MM.1S (cell line): Measurements from ENCODE around the gene IQGAP1.

ENCODE experiments used
- CTCF ChIP-seq: fragments of 300-600 bp; sonication (generic); IDR thresholded peaks from 2 replicates; pipeline ENCODE4 v1.5.1; 2016; ENCODE audit warnings: antibody characterized with exemption, low read length, mixed read lengths
- EZH2 ChIP-seq: fragments of 300-600 bp; sonication (generic); optimal IDR thresholded peaks from 2 replicates; pipeline ENCODE3; 2017; ENCODE audit warnings: low read depth, mild to moderate bottlenecking, antibody characterized with exemption, low read length, mixed read lengths

GRCh38 chr15:90376789-90377188, 11.3 kb upstream of the IQGAP1 start:
- TF ChIP-seq CTCF: no peak
- no peak for TF ChIP-seq EZH2
